Parathyroid adenoma (tissue), 2 donors: ENCODE results near the gene BACE1-AS.

Experiments
- H2AFZ ChIP-seq: fragments of 300-600 bp; sonication (generic); one replicate; pipeline ENCODE4 v1.7.0; 2017; ENCODE audit warnings: antibody characterized with exemption, mild to moderate bottlenecking
- H3K27ac ChIP-seq: fragments of 300-600 bp; sonication (generic); one replicate; pipeline ENCODE4 v1.7.0; 2017
- H3K27me3 ChIP-seq: fragments of 300-600 bp; sonication (generic); one replicate; pipeline ENCODE4 v1.7.0; 2017; ENCODE audit warnings: low read length; ENCODE audit not compliant: control insufficient read depth, insufficient read depth
- H3K36me3 ChIP-seq: fragments of 300-600 bp; sonication (generic); one replicate; pipeline ENCODE4 v1.7.0; 2017; ENCODE audit warnings: low read length; ENCODE audit not compliant: control insufficient read depth, insufficient read depth
- H3K4me1 ChIP-seq: fragments of 300-600 bp; sonication (generic); one replicate; pipeline ENCODE4 v1.7.0; 2017; ENCODE audit warnings: control low read depth
- H3K4me2 ChIP-seq: fragments of 300-600 bp; sonication (generic); one replicate; pipeline ENCODE4 v1.7.0; 2017; ENCODE audit warnings: low read length
- H3K4me3 ChIP-seq: fragments of 300-600 bp; sonication (generic); one replicate; pipeline ENCODE4 v1.7.0; 2017; ENCODE audit warnings: low read depth, low read length
- H3K79me2 ChIP-seq: fragments of 300-600 bp; sonication (generic); one replicate; pipeline ENCODE4 v1.7.0; 2017; ENCODE audit warnings: control low read depth
- H3K9ac ChIP-seq: fragments of 300-600 bp; sonication (generic); one replicate; pipeline ENCODE4 v1.7.0; 2017; ENCODE audit warnings: mild to moderate bottlenecking
- H3K9me3 ChIP-seq: fragments of 300-600 bp; sonication (generic); one replicate; pipeline ENCODE4 v1.7.0; 2017; ENCODE audit warnings: low read length; ENCODE audit not compliant: control insufficient read depth
- CTCF ChIP-seq: fragments of 300-600 bp; sonication (generic); IDR thresholded peaks from one replicate; pipeline ENCODE4 v1.7.0; 2017; ENCODE audit warnings: antibody characterized with exemption, mild to moderate bottlenecking
- donor health status: primary hyperparathyroidism.

The BACE1-AS gene

GRCh38 chr11:117286588-117286987 is 4.6 kb upstream of the BACE1-AS start:
- no peak for TF ChIP-seq CTCF
- Histone ChIP-seq H3K4me3 (no peak overlapping the region), H3K36me3 (no peaks in the 10 kb centered on the region), H3K27me3 (no peaks in the 10 kb centered on the region), H3K9ac (no peak overlapping the region), H2AFZ (no peak overlapping the region), H3K79me2 (no peaks in the 10 kb centered on the region), H3K4me1 (no peaks in the 10 kb centered on the region), H3K9me3 (no peaks in the 10 kb centered on the region), H3K4me2 (no peak overlapping the region), H3K27ac (no peak overlapping the region)

- H3K4me2 ChIP-seq = no peak overlapping the region
- H3K36me3 ChIP-seq = no peaks in the 10 kb centered on the region
- H3K79me2 ChIP-seq = no peaks in the 10 kb centered on the region
- no peaks in the 10 kb centered on the region for H3K9me3 ChIP-seq
- H3K4me1 ChIP-seq = no peaks in the 10 kb centered on the region
- H3K4me3 ChIP-seq = no peak overlapping the region
- no peak for TF ChIP-seq CTCF
- H3K27me3 ChIP-seq = no peaks in the 10 kb centered on the region
- H3K27ac ChIP-seq = no peak overlapping the region
- no peak overlapping the region for H2AFZ ChIP-seq
- no peak overlapping the region for H3K9ac ChIP-seq
Observed at GRCh38 chr11:117287668-117288067, 3.5 kb upstream of the BACE1-AS start.

- TF ChIP-seq CTCF = no peak
Observed at GRCh38 chr11:117289795-117290194, 1.4 kb upstream of the BACE1-AS start.

GRCh38 chr11:117292616-117293015 is 1.5 kb downstream of the BACE1-AS start:
- no peaks in the 10 kb centered on the region for H3K79me2 ChIP-seq
- no peaks in the 10 kb centered on the region for H3K27me3 ChIP-seq
- H2AFZ ChIP-seq = no peak overlapping the region
- H3K36me3 ChIP-seq = no peaks in the 10 kb centered on the region
- H3K4me1 ChIP-seq = no peaks in the 10 kb centered on the region
- H3K9me3 ChIP-seq = no peaks in the 10 kb centered on the region
- TF ChIP-seq CTCF = no peak
- H3K4me3 ChIP-seq = no peak overlapping the region
- no peak overlapping the region for H3K27ac ChIP-seq
- H3K9ac ChIP-seq = no peak overlapping the region
- no peak overlapping the region for H3K4me2 ChIP-seq

More at GRCh38 chr11:117289795-117290194, 1.4 kb upstream of the BACE1-AS start:
- Histone ChIP-seq H3K27me3 (no peaks in the 10 kb centered on the region), H3K4me1 (no peaks in the 10 kb centered on the region), H3K4me2 (no peak overlapping the region), H3K4me3 (no peak overlapping the region), H3K36me3 (no peaks in the 10 kb centered on the region), H3K27ac (no peak overlapping the region), H3K9ac (no peak overlapping the region), H3K79me2 (no peaks in the 10 kb centered on the region), H2AFZ (no peak overlapping the region), H3K9me3 (no peaks in the 10 kb centered on the region)

GRCh38 chr11:117295438-117296137 is 4.4 kb downstream of the BACE1-AS start:
- no peaks in the 10 kb centered on the region for H3K9me3 ChIP-seq
- no peaks in the 10 kb centered on the region for H3K4me1 ChIP-seq
- no peak for TF ChIP-seq CTCF
- no peak overlapping the region for H3K4me2 ChIP-seq
- H3K36me3 ChIP-seq = no peaks in the 10 kb centered on the region
- no peaks in the 10 kb centered on the region for H3K27me3 ChIP-seq
- H3K27ac ChIP-seq = no peak overlapping the region
- no peak overlapping the region for H2AFZ ChIP-seq
- no peak overlapping the region for H3K9ac ChIP-seq
- H3K4me3 ChIP-seq = no peak overlapping the region
- H3K79me2 ChIP-seq = no peaks in the 10 kb centered on the region
